WTC11 (cell line): ENCODE measurements around the gene KRTAP3-2. TPM values are rescaled to one million over a fixed set of nuclear protein-coding genes. Genes with fewer than 3 reads are reported as not detected.

Source experiments
- ATAC-seq: fragments of 200-7000 bp; cut with Tn5 transposase; 2 replicates; pipeline ENCODE4 v1.10.0; 2021; ENCODE audit warnings: mild to moderate bottlenecking, moderate library complexity
- CTCF ChIA-PET: fragments of 300-600 bp; sonication (Branson Sonifier 250); formaldehyde crosslinking; loops from one replicate; lab custom pipeline; 2021; ENCODE audit warnings: antibody characterized with exemption; lab: Charles Lee
- POLR2A ChIA-PET: fragments of 350-600 bp; sonication (Branson Sonifier 250); formaldehyde crosslinking; loops from one replicate; lab custom pipeline; 2021; ENCODE audit warnings: antibody characterized with exemption; lab: Charles Lee
- DNase-seq: peaks from one replicate; pipeline ENCODE4 v3.0.0; 2021; ENCODE audit warnings: low spot score
- H3K27ac Mint-ChIP-seq: 2 replicates; pipeline ENCODE4 v1.8.0; 2021; ENCODE audit warnings: mixed read lengths
- H3K27me3 Mint-ChIP-seq: 2 replicates; pipeline ENCODE4 v1.8.0; 2021; ENCODE audit warnings: low read depth, mild to moderate bottlenecking, moderate library complexity, mixed read lengths
- H3K36me3 Mint-ChIP-seq: 2 replicates; pipeline ENCODE4 v1.8.0; 2021; ENCODE audit warnings: mixed read lengths
- H3K4me1 Mint-ChIP-seq: 2 replicates; pipeline ENCODE4 v1.8.0; 2022; ENCODE audit warnings: mixed read lengths
- H3K4me3 Mint-ChIP-seq: 2 replicates; pipeline ENCODE4 v1.8.0; 2021; ENCODE audit warnings: mild to moderate bottlenecking, moderate library complexity, mixed read lengths
- H3K9me3 Mint-ChIP-seq: 2 replicates; pipeline ENCODE4 v1.8.0; 2021; ENCODE audit warnings: mixed read lengths
- ESRRA ChIP-seq: sonication (generic); formaldehyde crosslinking; IDR thresholded peaks from 2 replicates; pipeline ENCODE4 v1.8.1; 2022; ENCODE audit warnings: mild to moderate bottlenecking, missing genetic modification reagents, borderline replicate concordance
- ETV6 ChIP-seq: sonication (generic); formaldehyde crosslinking; IDR thresholded peaks from 2 replicates; pipeline ENCODE4 v1.8.1; 2022; ENCODE audit warnings: mild to moderate bottlenecking, missing genetic modification reagents
- FOXJ3 ChIP-seq: sonication (generic); formaldehyde crosslinking; IDR thresholded peaks from 2 replicates; pipeline ENCODE4 v1.9.0; 2021; ENCODE audit warnings: missing genetic modification reagents, mild to moderate bottlenecking, borderline replicate concordance
- GTF2I ChIP-seq: fragments of 250-450 bp; sonication (Bioruptor Pico); conservative IDR thresholded peaks from 2 replicates; pipeline ENCODE4 v1.4.0; 2021; ENCODE audit warnings: mild to moderate bottlenecking
- HMGA2 ChIP-seq: fragments of 250-450 bp; sonication (Bioruptor Pico); IDR thresholded peaks from 2 replicates; pipeline ENCODE4 v1.4.0; 2021; ENCODE audit warnings: mild to moderate bottlenecking, moderate library complexity
- MXD4 ChIP-seq: fragments of 250-450 bp; sonication (Bioruptor Pico); IDR thresholded peaks from 2 replicates; pipeline ENCODE4 v1.8.0; 2021; ENCODE audit warnings: mild to moderate bottlenecking, moderate library complexity, borderline replicate concordance
- NR3C1 ChIP-seq: sonication (generic); formaldehyde crosslinking; conservative IDR thresholded peaks from 2 replicates; pipeline ENCODE4 v1.8.1; 2023; ENCODE audit warnings: low read depth, mild to moderate bottlenecking, missing genetic modification reagents
- PRRX2 ChIP-seq: fragments of 250-450 bp; sonication (Bioruptor Pico); IDR thresholded peaks from 2 replicates; pipeline ENCODE4 v1.8.0; 2021; ENCODE audit warnings: mild to moderate bottlenecking
- SOX15 ChIP-seq: fragments of 250-450 bp; sonication (Bioruptor Pico); IDR thresholded peaks from 2 replicates; pipeline ENCODE4 v1.9.0; 2021; ENCODE audit warnings: mild to moderate bottlenecking
- TCF7 ChIP-seq: sonication (generic); formaldehyde crosslinking; IDR thresholded peaks from 2 replicates; pipeline ENCODE4 v1.8.0; 2022; ENCODE audit warnings: mild to moderate bottlenecking, low read depth, missing genetic modification reagents, moderate library complexity
- TEAD1 ChIP-seq: sonication (generic); formaldehyde crosslinking; IDR thresholded peaks from 2 replicates; pipeline ENCODE4 v1.8.0; 2022; ENCODE audit warnings: mild to moderate bottlenecking, missing genetic modification reagents
- total RNA-seq: library from RNA; stranded (reverse); gene quantifications from 3 replicates; pipeline ENCODE4 v1.2.3, GENCODE V29; 2021
- TF ChIP-seq, protein P1 (sequence below): sonication (generic); formaldehyde crosslinking; IDR thresholded peaks from 2 replicates; pipeline ENCODE4 v1.8.0; 2022; ENCODE audit warnings: missing genetic modification reagents
- TF ChIP-seq, protein P2 (sequence below): sonication (generic); formaldehyde crosslinking; IDR thresholded peaks from 2 replicates; pipeline ENCODE4 v1.8.0; 2022; ENCODE audit warnings: mild to moderate bottlenecking, missing genetic modification reagents
- TF ChIP-seq, protein P3 (sequence below): sonication (generic); formaldehyde crosslinking; conservative IDR thresholded peaks from 2 replicates; pipeline ENCODE4 v1.8.1; 2023; ENCODE audit warnings: mild to moderate bottlenecking, low read depth, missing genetic modification reagents, moderate library complexity
- TF ChIP-seq, protein P4 (sequence below): sonication (generic); formaldehyde crosslinking; IDR thresholded peaks from 2 replicates; pipeline ENCODE4 v1.8.1; 2023; ENCODE audit warnings: mild to moderate bottlenecking, moderate library complexity, missing genetic modification reagents

KRTAP3-2 gene
- total RNA-seq, 1 experiment from 2014 or later, result not detected

DNA sequence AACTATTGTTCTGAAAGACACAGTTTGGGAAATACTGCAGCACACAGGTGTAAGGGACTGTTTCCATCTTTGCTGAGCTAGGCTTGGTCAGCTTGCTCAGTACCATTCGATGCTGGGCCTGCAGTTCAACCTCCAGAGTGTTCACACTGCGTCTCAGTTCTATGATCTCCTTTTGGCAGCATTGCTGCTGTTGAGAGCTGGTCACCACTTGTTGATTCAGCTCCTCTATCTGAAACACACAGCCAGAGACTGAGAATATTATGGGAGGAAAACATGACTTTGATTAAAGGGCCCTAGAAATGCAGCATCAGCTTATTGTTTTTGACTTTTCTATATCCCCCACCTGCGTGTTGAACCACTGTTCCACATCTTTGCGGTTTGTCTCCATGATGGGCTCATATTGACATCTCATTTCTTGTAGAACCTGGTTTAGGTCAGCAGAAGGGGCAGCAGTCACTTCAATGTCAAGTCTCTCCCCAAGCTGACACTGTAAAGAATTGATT is 37.6 kb downstream of the KRTAP3-2 start (continued):
- TF ChIP-seq ESRRA (CRISPR knock-in tag), result no peak

DNA sequence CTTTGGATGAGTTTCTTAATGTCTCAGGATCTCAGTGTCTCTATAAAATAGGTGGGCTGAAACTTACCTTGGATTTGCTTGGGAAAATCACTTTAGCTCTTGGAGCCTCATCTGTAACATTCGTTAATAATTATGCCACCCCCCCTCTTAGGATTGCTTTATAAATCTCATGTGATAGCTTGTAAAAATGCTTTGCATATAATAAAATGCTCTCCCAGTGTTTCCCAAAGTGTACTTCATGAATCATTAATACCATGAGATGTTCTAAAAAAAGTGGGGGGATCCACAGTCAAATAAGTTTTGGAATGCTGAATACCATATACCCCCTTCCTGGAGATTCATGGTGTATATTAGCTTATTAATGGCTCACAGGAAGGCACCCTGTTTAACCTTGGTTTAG is 38.1 kb downstream of the KRTAP3-2 start:
- no peak for TF ChIP-seq MXD4
- TF ChIP-seq PRRX2, result no peak
- TF ChIP-seq ETV6 (CRISPR knock-in tag), result no peak
- TF ChIP-seq FOXJ3 (CRISPR knock-in tag), result no peak
- TF ChIP-seq NR3C1 (CRISPR knock-in tag), result no peak
- no peak for TF ChIP-seq TCF7 (CRISPR knock-in tag)
- TF ChIP-seq HMGA2 (CRISPR knock-in tag), result no peak
- TF ChIP-seq, protein P1, sequence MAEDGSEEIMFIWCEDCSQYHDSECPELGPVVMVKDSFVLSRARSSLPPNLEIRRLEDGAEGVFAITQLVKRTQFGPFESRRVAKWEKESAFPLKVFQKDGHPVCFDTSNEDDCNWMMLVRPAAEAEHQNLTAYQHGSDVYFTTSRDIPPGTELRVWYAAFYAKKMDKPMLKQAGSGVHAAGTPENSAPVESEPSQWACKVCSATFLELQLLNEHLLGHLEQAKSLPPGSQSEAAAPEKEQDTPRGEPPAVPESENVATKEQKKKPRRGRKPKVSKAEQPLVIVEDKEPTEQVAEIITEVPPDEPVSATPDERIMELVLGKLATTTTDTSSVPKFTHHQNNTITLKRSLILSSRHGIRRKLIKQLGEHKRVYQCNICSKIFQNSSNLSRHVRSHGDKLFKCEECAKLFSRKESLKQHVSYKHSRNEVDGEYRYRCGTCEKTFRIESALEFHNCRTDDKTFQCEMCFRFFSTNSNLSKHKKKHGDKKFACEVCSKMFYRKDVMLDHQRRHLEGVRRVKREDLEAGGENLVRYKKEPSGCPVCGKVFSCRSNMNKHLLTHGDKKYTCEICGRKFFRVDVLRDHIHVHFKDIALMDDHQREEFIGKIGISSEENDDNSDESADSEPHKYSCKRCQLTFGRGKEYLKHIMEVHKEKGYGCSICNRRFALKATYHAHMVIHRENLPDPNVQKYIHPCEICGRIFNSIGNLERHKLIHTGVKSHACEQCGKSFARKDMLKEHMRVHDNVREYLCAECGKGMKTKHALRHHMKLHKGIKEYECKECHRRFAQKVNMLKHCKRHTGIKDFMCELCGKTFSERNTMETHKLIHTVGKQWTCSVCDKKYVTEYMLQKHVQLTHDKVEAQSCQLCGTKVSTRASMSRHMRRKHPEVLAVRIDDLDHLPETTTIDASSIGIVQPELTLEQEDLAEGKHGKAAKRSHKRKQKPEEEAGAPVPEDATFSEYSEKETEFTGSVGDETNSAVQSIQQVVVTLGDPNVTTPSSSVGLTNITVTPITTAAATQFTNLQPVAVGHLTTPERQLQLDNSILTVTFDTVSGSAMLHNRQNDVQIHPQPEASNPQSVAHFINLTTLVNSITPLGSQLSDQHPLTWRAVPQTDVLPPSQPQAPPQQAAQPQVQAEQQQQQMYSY (CRISPR knock-in tag), result no peak
- TF ChIP-seq TEAD1, result no peak
- TF ChIP-seq, protein P2, sequence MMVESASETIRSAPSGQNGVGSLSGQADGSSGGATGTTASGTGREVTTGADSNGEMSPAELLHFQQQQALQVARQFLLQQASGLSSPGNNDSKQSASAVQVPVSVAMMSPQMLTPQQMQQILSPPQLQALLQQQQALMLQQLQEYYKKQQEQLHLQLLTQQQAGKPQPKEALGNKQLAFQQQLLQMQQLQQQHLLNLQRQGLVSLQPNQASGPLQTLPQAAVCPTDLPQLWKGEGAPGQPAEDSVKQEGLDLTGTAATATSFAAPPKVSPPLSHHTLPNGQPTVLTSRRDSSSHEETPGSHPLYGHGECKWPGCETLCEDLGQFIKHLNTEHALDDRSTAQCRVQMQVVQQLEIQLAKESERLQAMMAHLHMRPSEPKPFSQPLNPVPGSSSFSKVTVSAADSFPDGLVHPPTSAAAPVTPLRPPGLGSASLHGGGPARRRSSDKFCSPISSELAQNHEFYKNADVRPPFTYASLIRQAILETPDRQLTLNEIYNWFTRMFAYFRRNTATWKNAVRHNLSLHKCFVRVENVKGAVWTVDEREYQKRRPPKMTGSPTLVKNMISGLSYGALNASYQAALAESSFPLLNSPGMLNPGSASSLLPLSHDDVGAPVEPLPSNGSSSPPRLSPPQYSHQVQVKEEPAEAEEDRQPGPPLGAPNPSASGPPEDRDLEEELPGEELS (CRISPR knock-in tag), result no peak
- TF ChIP-seq, protein P3, sequence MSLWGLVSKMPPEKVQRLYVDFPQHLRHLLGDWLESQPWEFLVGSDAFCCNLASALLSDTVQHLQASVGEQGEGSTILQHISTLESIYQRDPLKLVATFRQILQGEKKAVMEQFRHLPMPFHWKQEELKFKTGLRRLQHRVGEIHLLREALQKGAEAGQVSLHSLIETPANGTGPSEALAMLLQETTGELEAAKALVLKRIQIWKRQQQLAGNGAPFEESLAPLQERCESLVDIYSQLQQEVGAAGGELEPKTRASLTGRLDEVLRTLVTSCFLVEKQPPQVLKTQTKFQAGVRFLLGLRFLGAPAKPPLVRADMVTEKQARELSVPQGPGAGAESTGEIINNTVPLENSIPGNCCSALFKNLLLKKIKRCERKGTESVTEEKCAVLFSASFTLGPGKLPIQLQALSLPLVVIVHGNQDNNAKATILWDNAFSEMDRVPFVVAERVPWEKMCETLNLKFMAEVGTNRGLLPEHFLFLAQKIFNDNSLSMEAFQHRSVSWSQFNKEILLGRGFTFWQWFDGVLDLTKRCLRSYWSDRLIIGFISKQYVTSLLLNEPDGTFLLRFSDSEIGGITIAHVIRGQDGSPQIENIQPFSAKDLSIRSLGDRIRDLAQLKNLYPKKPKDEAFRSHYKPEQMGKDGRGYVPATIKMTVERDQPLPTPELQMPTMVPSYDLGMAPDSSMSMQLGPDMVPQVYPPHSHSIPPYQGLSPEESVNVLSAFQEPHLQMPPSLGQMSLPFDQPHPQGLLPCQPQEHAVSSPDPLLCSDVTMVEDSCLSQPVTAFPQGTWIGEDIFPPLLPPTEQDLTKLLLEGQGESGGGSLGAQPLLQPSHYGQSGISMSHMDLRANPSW (CRISPR knock-in tag), result no peak
- TF ChIP-seq SOX15 (CRISPR knock-in tag), result no peak
- TF ChIP-seq, protein P4, sequence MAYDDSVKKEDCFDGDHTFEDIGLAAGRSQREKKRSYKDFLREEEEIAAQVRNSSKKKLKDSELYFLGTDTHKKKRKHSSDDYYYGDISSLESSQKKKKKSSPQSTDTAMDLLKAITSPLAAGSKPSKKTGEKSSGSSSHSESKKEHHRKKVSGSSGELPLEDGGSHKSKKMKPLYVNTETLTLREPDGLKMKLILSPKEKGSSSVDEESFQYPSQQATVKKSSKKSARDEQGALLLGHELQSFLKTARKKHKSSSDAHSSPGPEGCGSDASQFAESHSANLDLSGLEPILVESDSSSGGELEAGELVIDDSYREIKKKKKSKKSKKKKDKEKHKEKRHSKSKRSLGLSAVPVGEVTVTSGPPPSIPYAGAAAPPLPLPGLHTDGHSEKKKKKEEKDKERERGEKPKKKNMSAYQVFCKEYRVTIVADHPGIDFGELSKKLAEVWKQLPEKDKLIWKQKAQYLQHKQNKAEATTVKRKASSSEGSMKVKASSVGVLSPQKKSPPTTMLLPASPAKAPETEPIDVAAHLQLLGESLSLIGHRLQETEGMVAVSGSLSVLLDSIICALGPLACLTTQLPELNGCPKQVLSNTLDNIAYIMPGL (CRISPR knock-in tag), result no peak
- TF ChIP-seq GTF2I (CRISPR knock-in tag), result no peak
- TF ChIP-seq, all 79 proteins: peak for 0
- Mint-ChIP-seq H3K27ac (no peak overlapping the region), H3K27me3 (no peaks in the 10 kb centered on the region), H3K4me1 (peaks cover 35% of the 10 kb centered on the region), H3K9me3 (no peaks in the 10 kb centered on the region), H3K4me3 (no peak overlapping the region), H3K36me3 (no peaks in the 10 kb centered on the region)
- ATAC-seq, result no peak
- no peak for DNase-seq
- POLR2A ChIA-PET, result no interaction called here
- CTCF ChIA-PET, result no interaction called here
